ENCODE data around the gene PBXIP1. TPM values are rescaled to one million over a fixed set of nuclear protein-coding genes. Genes with fewer than 3 reads are reported as not detected.
"Not testable (repeated sequence)": the region's sequence is repeated elsewhere in the genome, so short reads cannot be mapped to it uniquely, and the experiment has no call there.

Gene PBXIP1
- total RNA-seq, 1 experiment from 2014 or later: 11.3 TPM

GRCh38 chr1:154982341-154982740 is 26.4 kb upstream of the PBXIP1 start:
- no peaks in the 10 kb centered on the region for H3K27me3 Mint-ChIP-seq (ENCODE audit: insufficient read depth, unreplicated experiment)
- ChIA-PET CTCF (interaction anchor here (0.9 to 7.3 kb wide), 8 partner anchors 9 to 192 kb away, joined by 5 to 118 read pairs (median 10); partner anchors contain the start of genes CKS1B, LENEP, PBXIP1 and PYGO2), POLR2A (interaction anchor here (0.5 to 41.1 kb wide), 16 partner anchors 7 to 423 kb away, joined by 3 to 1917 read pairs (median 8); partner anchors contain the start of genes CKS1B, FLAD1, LENEP and PBXIP1)
- H3K9me3 Mint-ChIP-seq (ENCODE audit: unreplicated experiment): no peaks in the 10 kb centered on the region
- peaks cover 14% of the 10 kb centered on the region for H3K4me1 Mint-ChIP-seq (ENCODE audit: insufficient read depth, unreplicated experiment)
- DNase-seq (ENCODE audit: unreplicated experiment): no peak
- no TSS peak for BruUV-seq (replicated peaks)
- H3K27ac Mint-ChIP-seq (ENCODE audit: low read depth, unreplicated experiment): no peak overlapping the region
- H3K4me3 Mint-ChIP-seq (ENCODE audit: unreplicated experiment): no peak overlapping the region
- TF ChIP-seq CTCF (IDR thresholded peaks at IDR 0.05; ENCODE audit: unreplicated experiment): no peak
- H3K36me3 Mint-ChIP-seq (ENCODE audit: insufficient read depth, unreplicated experiment): peaks cover 63% of the 10 kb centered on the region
- intact Hi-C loops (cut with micrococcal nuclease): no loop called here

GRCh38 chr1:154978360-154978759 is 22.5 kb upstream of the PBXIP1 start:
- Mint-ChIP-seq H3K9me3 (ENCODE audit: unreplicated experiment) (no peaks in the 10 kb centered on the region), H3K27me3 (ENCODE audit: insufficient read depth, unreplicated experiment) (no peaks in the 10 kb centered on the region), H3K4me1 (ENCODE audit: insufficient read depth, unreplicated experiment) (peaks cover 9% of the 10 kb centered on the region), H3K4me3 (ENCODE audit: unreplicated experiment) (no peak overlapping the region), H3K36me3 (ENCODE audit: insufficient read depth, unreplicated experiment) (peaks cover 36% of the 10 kb centered on the region), H3K27ac (ENCODE audit: low read depth, unreplicated experiment) (no peak overlapping the region)
- intact Hi-C loops (cut with micrococcal nuclease): no loop called here
- no peak for TF ChIP-seq CTCF (IDR thresholded peaks at IDR 0.05; ENCODE audit: unreplicated experiment)
- POLR2A ChIA-PET: interaction anchor here (0.7 to 41.1 kb wide), 5 partner anchors 7 to 1140 kb away, joined by 3 to 1917 read pairs (median 312); partner anchors contain the start of genes CKS1B, FLAD1, LENEP and PBXIP1
- CTCF ChIA-PET: interaction anchor here (0.6 to 3.0 kb wide), 6 partner anchors 10 to 192 kb away, joined by 3 to 17 read pairs (median 3); no protein-coding TSS in a partner anchor
- BruUV-seq (replicated peaks): no TSS peak
- DNase-seq (ENCODE audit: unreplicated experiment): no peak

GRCh38 chr1:154977762-154978161 is 21.9 kb upstream of the PBXIP1 start:
- CTCF ChIA-PET: interaction anchor here (0.6 to 3.0 kb wide), 8 partner anchors 11 to 497 kb away, joined by 3 to 17 read pairs (median 4); no protein-coding TSS in a partner anchor
- H3K27me3 Mint-ChIP-seq (ENCODE audit: insufficient read depth, unreplicated experiment); intact Hi-C loops (cut with micrococcal nuclease); DNase-seq (ENCODE audit: unreplicated experiment); BruUV-seq (replicated peaks); H3K9me3 Mint-ChIP-seq (ENCODE audit: unreplicated experiment); H3K27ac Mint-ChIP-seq (ENCODE audit: low read depth, unreplicated experiment); H3K4me3 Mint-ChIP-seq (ENCODE audit: unreplicated experiment): not testable (repeated sequence)
- peaks cover 12% of the 10 kb centered on the region for H3K4me1 Mint-ChIP-seq (ENCODE audit: insufficient read depth, unreplicated experiment)
- POLR2A ChIA-PET: interaction anchor here (0.8 to 41.1 kb wide), 6 partner anchors 7 to 1140 kb away, joined by 3 to 1917 read pairs (median 234); partner anchors contain the start of genes ADAM15, CKS1B, FLAD1 and LENEP
- peaks cover 36% of the 10 kb centered on the region for H3K36me3 Mint-ChIP-seq (ENCODE audit: insufficient read depth, unreplicated experiment)

- Mint-ChIP-seq H3K36me3 (ENCODE audit: insufficient read depth, unreplicated experiment) (peaks cover 35% of the 10 kb centered on the region), H3K4me3 (ENCODE audit: unreplicated experiment) (no peak overlapping the region), H3K27ac (ENCODE audit: low read depth, unreplicated experiment) (no peak overlapping the region), H3K9me3 (ENCODE audit: unreplicated experiment) (no peaks in the 10 kb centered on the region), H3K4me1 (ENCODE audit: insufficient read depth, unreplicated experiment) (peaks cover 32% of the 10 kb centered on the region), H3K27me3 (ENCODE audit: insufficient read depth, unreplicated experiment) (no peaks in the 10 kb centered on the region)
- no peak for TF ChIP-seq CTCF (IDR thresholded peaks at IDR 0.05; ENCODE audit: unreplicated experiment)
- BruUV-seq (replicated peaks): TSS peak; percentile 49
- peak; percentile 66 for DNase-seq (ENCODE audit: unreplicated experiment)
- POLR2A ChIA-PET: interaction anchor here (0.6 to 41.1 kb wide), 20 partner anchors 5 to 1009 kb away, joined by 3 to 1917 read pairs (median 7); partner anchors contain the start of genes ADAM15, CKS1B, EFNA1 and EFNA4
- intact Hi-C loops (cut with micrococcal nuclease): no loop called here
- CTCF ChIA-PET: interaction anchor here (0.6 to 3.0 kb wide), 8 partner anchors 9 to 42 kb away, joined by 3 to 17 read pairs (median 4); no protein-coding TSS in a partner anchor
Observed at GRCh38 chr1:154975409-154976059, 19.6 kb upstream of the PBXIP1 start.
